ENCODE measurements around the gene EXOSC10. TPM values are rescaled to one million over a fixed set of nuclear protein-coding genes. Genes with fewer than 3 reads are reported as not detected.

EXOSC10 gene
- total and polyA plus RNA-seq, 2 donors (not counting 3 experiments of a cell fraction or from before 2014, with no cell fraction given): 74.9 to 103 TPM

- dilution Hi-C loops (cut with MboI; ENCODE audit: extremely low pct_ligation_motif_present, low sequenced_read_pairs): no loop called here
- DNase-seq (ENCODE audit: low read depth, low spot score) (no peak), FAIRE-seq (no peak)
- Histone ChIP-seq H3K36me3 (ENCODE audit: control insufficient read depth in 2 of 2, extremely low read depth in 1 of 2, insufficient read depth in 2 of 2, low read length in 2 of 2) (peaks cover 37 to 65% of the 10 kb centered on the region in 2 experiments), H3K27ac (ENCODE audit: insufficient read depth, low read depth, low read length) (no peak overlapping the region), H3K4me1 (ENCODE audit: control insufficient read depth, extremely low read depth, insufficient read depth, low read length) (no peaks in the 10 kb centered on the region), H3K9me3 (replicated peaks; ENCODE audit: control insufficient read depth, insufficient read depth, low read length) (no peaks in the 10 kb centered on the region), H3K27me3 (ENCODE audit: control insufficient read depth in 2 of 2, insufficient read depth in 2 of 2, low read length in 2 of 2) (no peaks in the 10 kb centered on the region), H3K79me2 (ENCODE audit: control insufficient read depth, insufficient read depth, low read length) (no peaks in the 10 kb centered on the region), H3K9ac (replicated peaks; ENCODE audit: extremely low read depth, insufficient read depth, low read length) (no peak overlapping the region), H4K20me1 (replicated peaks; ENCODE audit: control insufficient read depth, extremely low read depth, insufficient read depth, low read length) (no peaks in the 10 kb centered on the region), H3K4me2 (ENCODE audit: insufficient read depth, low read length) (no peak overlapping the region), H3K9me1 (replicated peaks; ENCODE audit: control insufficient read depth, extremely low read depth, insufficient read depth, low read length) (no peaks in the 10 kb centered on the region), H3K4me3 (replicated peaks in 1 of 3; ENCODE audit: insufficient read depth in 1 of 3, low read depth in 1 of 3, low read length in 3 of 3) (no peak overlapping the region), H2AFZ (ENCODE audit: low read depth, low read length) (no peak overlapping the region)
- BruUV-seq (replicated peaks): no TSS peak
- intact Hi-C loops (cut with micrococcal nuclease): no loop called here
- POLR2A ChIA-PET: no interaction called here
- no peak for TF ChIP-seq JUN (IDR thresholded peaks at IDR 0.05; ENCODE audit: borderline replicate concordance, insufficient read depth, insufficient read length, low read depth)
- TF ChIP-seq FOS (IDR thresholded peaks at IDR 0.05; ENCODE audit: borderline replicate concordance, insufficient read depth, low read length): no peak
- TF ChIP-seq GATA2 (IDR thresholded peaks at IDR 0.05; ENCODE audit: insufficient read depth, insufficient read length, low read depth, low read length): no peak
- TF ChIP-seq MAX (IDR thresholded peaks at IDR 0.05; ENCODE audit: insufficient read depth, insufficient read length): no peak
- TF ChIP-seq EZH2 (IDR thresholded peaks at IDR 0.05; ENCODE audit: borderline replicate concordance, low read depth, low read length, severe bottlenecking): no peak
- no peak for TF ChIP-seq POLR2AphosphoS5 (IDR thresholded peaks at IDR 0.05; ENCODE audit: insufficient read depth, low read depth, low read length)
- no peak for TF ChIP-seq CTCF (IDR thresholded peaks at IDR 0.05; ENCODE audit: extremely low read depth in 1 of 2, insufficient read depth in 1 of 2, low read depth in 1 of 2, low read length in 2 of 2)
- TF ChIP-seq MYC (IDR thresholded peaks at IDR 0.05; ENCODE audit: low read depth, low read length): no peak
- TF ChIP-seq POLR2A (IDR thresholded peaks at IDR 0.05; ENCODE audit: low read depth, low read length): no peak
- CTCF ChIA-PET: interaction anchor here (1.2 kb wide), 1 partner anchor 35 kb away, joined by 8 read pairs; no protein-coding TSS in a partner anchor
Measured at GRCh38 chr1:11072216-11072917, 27.3 kb downstream of the EXOSC10 start.
